TTC549 (cell line): Measurements from ENCODE around the gene MARK1.

Experiments
- FAIRE-seq: peaks from 2 replicates; lab custom pipeline; 2012; peaks lifted over from hg19 to GRCh38; lab: Jason Lieb, UNC

MARK1 gene

DNA sequence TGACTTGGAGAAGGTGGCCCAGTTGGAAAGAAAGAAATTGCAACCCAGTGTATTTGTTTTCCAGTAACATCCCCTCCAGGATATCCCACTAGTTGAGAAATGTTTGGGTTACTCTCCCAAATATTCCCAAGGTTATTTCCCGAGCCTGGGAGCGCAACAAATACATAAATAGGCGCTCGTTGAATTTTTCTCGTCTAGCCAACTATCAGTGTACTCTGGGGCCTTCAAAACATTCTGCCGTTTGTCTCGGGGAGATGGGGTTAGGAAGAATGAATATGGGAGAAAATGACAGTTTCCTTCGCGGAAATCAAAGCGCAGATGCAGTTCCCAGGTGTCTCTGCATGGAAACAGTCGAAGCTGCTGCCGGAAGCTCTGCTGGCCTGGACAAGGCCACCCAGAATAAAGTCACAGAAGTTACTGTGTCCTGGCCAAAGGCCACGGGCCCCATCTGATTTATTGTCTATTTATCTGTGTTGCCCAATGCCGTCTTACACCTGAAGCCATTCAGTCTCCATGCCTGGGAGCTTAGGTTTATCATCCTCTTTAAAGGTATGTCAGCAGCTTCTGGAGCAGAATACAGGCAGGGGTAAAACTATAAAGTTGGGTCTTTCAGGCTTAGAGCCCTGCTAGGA is 163.2 kb downstream of the MARK1 start:
- FAIRE-seq, result no peak

DNA sequence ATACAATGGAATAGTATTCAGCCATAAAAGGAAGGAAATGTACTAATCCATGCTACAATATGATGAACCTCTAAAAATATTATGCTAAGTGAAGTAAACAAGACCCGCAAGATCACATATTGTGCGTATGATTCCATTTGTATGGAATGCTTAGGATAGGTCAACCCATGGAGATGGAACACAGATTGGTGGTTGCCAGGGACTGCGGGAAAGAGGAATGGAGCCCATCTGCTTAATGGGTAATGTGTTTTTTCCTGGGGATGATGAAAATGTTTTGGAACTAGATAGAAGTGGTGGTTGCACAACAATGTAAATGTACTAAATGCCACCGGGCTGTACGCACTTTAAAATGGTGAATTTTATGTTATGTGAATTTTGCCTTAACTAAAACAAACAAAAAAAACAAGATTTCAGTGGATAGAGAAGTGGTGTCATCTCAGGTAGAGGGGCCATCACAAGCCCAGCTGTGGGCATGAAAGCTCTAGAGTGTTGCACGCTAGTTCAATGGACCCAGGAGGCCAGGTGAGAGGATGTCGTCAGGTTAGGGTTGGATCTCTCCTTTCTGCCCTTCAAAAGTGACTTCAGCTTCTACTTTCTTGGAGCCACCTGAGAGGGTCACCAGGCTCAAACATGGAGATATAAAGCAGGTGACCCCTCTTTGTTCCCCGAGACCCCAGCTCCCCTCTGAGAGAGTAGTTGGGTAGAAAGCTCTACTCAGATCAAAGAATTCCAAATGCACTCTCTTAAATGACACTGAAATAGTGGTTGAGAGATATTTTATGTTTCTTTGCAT is 164.7 kb downstream of the MARK1 start:
- no peak for FAIRE-seq

DNA sequence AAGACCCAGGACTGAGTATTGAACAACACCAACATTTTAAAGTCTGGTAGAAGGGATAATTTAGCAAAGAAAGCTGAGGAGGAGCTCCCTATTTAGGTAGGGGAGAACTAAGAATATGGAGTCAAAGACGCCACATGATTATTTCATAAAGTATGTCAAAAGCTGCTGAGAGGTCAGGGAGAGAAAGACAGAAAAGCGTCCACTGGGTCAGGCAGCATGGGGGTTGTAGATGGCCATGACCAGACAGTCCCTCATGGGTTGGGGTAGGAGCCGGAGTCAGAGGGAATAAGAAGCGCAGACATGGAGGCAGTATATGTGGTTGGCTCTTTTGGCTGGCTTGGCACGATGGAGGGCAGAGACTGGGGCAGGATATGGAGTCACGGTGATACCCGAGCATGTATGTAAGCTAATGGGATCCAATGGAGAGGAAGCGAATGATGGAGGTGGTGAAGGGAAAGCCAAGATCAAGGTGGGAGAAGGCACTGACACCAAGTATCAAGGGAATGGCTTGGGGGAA is 167.0 kb downstream of the MARK1 start:
- FAIRE-seq, result no peak

DNA sequence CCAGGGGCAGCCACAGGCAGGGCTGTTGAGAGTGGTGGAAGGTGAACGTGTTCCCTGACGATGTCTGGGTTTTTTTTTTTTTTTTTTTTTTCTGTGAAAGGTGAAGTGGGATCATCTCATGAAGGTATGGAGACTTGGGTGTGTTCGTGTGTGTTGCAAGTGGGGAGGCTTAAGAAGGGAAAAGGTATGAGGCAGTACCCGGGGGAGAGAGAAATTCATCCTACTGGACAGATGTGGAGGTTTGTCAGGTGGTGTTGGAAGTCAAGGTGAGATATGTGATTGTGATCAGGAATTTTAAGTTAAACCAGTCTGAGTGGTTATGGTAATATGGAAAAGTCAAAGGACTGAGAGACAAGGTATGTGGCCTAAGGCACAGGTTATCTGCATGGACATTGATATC is 167.5 kb downstream of the MARK1 start:
- no peak for FAIRE-seq

DNA sequence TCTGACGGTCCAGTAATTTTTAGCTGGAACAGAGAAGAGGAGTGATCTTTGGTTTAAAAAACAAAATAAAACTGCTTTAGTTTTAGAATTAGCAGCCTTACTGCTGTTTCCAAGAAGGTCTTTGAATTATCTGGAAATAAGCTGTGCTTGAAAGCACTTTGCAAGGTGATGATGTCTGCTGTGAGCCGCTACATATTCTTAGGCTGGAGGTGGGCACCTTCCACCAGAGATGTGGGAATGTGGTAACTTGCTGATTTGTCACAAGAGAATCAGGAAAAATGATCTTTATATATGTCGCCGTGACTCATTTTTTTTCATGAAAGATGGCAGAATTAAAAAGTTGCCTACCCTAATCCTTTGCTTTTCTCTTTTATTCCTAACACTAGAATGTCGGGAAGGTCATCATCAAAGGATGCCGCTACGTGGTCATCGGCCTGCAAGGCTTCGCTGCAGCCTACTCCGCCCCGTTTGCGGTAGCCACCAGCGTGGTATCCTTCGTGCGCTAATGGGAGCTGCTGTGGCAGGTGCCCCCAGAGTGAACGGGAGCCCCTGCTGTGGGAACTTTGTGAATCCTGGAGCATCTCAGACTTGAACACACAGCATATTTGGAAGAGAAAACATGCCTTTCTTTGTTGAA is 168.4 kb downstream of the MARK1 start:
- no peak for FAIRE-seq

DNA sequence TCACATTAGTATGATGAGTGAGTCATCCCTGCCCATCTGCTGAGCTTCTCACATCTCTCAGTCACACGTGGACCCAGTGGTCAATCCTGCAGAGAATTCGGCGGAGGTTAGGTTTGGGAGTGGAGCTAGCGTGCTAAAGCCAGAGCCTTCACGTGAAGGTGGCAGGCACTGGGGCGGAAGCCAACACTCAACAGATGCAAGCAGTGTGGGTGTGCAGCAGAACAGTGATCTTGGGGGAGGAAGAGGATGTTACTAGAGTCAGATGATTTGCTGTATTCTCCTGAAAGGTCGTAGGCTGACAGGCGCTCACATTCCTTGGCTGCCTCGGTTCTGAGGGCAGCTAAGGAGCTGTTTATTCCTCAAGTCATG is 168.9 kb downstream of the MARK1 start:
- no peak for FAIRE-seq

DNA sequence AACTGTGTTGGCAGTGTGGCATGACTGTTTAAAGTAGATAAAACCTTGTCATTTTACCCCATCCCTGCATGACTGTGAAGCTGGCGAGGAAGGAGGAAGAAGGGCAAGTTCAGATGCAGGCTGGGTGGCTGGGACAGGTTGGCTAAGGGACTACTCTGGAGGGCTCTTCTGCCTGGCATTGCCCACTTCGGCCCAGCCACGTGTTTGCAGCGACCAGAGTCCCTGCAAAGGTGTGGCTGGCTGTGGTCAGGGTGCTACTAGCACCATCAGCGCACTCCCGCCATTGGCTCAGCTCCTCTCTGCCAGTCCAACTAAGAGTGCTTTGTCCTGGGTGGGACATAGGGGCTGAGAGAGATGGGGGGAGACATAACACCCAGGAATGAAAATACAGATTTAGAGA is 169.4 kb downstream of the MARK1 start:
- no peak for FAIRE-seq

DNA sequence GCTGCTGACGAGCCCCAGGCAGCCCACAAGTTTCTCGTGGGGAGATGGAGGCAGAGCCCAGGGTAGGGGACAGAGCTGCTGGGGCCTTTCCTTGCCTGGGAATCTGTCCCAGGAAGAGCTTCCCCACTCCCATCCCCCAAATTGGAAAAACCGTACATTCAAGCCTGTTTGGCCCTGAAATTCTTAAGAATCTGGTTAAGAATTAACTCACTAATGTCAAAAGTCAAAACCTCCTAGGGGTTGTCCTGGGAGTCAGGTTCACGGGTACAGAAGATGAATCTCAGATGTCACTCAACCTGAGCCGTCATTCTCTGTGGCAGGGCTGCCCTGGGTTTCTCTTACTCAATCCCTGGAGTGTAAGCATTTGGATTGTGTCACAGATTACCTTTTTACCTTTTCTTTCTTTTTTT is 170.7 kb downstream of the MARK1 start:
- no peak for FAIRE-seq

DNA sequence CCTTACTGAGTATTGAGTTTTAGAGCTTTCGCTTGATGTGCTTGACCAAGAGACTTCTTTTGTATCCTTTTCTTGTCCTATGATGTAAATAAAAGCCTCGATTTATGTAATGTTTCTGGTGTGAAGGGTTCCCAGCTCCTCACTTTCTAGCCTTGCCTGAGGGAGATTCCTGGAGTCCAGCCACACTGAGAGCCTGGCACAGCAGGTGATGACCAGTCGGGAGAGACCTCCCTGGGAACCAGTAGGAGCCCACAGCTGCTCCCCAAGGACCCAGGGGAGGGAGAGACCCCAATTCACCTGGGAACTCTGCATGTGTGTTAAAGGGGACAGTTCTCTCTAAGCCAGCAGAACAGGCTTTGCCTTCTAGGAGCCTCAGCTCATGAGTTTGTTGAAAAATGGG is 171.1 kb downstream of the MARK1 start:
- FAIRE-seq, result no peak

DNA sequence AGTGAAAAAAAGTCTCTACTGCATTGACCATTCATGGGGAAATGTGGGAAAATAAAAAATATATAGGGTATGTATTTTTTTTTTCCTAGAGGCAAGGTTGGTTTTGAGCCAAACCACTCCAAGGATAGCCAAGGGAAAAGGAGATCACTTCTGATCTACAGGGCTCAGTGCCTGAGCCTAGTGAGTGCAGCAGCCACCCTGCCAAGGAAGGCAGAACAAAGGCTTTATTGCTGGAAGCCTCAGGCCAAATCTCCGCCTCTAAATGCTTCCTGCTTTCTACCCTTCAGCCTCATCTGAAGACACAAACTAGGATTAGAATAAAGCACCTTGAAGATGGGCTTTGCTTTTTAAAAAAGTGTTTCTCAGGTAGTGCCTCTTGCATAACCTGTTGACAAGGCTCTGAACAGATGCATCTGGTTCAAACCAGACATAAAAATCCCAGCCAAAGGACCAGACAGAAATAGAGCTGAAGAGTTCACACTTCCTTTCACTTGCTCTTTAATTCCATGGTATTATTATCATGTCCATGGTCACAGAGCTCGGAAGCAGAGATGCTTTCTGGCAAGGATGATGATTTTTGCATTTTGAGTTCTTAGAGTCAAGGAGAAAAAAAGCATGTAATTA is 172.7 kb downstream of the MARK1 start:
- no peak for FAIRE-seq

DNA sequence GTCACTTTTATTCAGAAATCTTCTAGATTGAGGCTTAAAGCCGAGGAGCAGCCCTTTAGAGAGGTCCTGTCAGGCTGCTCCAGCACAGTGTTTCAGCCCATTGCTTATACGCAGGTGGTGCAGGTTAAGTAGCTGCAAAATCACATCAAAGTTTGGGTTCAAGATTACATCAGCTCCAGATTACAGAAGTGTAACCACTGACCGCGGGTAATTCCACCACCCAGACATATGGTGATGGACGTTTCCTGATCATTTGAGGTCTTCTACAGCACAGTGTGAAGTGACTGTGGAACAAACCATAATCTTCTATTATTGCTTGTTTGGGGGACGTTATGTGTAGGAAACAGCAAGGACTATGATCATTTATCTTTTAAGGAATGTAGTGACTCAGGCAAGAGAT is 174.0 kb downstream of the MARK1 start:
- FAIRE-seq, result no peak

DNA sequence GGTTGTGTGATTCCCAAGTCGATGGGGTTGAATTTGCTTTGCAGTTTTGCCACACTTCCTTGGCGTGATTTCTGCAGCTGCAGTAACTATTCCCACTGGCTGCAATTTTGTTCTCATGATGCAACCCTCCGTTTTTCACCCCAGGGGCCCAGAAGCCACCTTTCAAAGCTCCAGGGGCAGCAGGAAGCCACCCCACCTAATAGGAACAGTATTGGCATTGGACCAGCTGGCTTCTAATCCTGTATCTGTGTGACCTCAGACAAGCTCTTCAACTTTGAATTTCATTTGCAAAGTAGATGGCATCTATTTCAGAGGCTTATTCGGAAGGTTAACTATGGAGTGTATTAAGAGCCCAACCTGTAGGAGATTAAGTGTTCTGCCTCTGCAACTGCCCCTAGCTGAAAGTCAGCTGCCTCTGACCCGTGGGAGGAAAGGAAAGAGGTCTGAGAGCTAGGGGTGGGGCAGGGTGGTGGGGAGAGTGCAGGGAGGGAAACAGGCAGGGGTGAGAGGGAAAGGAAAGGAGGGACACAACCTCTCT is 174.9 kb downstream of the MARK1 start:
- FAIRE-seq, result no peak

DNA sequence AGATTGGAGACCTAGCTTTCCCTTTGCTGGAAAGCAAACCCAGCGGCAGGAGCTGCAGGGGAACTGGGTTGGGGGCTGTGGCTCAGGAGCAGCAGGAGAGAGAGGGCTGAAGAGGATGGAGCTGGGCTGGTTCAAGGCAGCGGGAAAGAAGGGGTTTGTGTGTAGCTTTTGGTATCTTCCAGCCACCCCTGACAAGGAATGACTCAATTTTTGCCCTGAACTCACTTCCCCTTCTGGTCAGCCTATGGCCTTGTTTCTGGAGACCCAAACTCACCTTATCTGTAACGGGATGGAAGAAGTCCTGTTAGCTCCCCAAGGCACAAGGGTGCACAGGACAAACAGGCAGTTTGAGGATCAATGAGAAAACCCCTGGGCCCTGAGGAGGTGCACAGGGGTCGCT is 175.4 kb downstream of the MARK1 start:
- no peak for FAIRE-seq

DNA sequence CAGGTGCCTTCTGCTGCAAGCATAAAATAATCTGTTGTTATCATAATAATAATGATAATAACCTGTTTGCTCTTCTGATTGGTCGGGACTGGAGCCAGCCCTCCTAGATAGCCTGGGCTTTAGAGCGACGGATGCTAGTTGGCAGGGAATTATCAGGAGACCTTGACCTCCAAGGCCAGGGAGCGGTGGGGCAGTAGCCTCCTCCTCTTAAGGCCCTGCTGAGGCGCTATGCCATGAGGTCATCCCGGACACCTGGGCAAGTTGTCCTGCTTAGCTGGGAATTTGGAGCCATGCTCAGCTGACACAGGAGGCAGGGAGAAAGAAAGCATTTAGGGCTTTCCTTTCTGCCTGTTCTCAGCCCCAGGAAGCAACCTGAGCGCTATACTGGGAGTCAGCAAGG is 177.8 kb downstream of the MARK1 start:
- no peak for FAIRE-seq

DNA sequence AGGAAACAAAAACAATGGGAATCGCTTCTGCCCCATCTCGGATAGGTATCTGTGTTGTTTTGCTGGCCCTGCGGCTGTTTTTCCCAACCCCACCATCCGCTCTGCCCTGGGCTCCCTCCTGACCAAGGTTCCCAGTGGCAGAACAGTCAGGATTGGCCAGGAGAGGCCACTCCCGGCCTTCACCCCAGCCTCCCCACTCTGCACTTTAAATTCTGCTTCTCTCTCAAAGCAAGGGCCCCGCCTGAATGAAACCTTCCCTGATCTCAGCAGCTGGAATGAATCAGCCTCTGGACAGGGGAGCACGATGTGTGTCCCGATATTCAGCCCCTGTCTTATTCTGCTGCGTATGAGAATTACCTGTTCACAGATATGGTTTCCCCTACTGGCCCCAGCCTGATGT is 178.5 kb downstream of the MARK1 start:
- FAIRE-seq, result no peak

DNA sequence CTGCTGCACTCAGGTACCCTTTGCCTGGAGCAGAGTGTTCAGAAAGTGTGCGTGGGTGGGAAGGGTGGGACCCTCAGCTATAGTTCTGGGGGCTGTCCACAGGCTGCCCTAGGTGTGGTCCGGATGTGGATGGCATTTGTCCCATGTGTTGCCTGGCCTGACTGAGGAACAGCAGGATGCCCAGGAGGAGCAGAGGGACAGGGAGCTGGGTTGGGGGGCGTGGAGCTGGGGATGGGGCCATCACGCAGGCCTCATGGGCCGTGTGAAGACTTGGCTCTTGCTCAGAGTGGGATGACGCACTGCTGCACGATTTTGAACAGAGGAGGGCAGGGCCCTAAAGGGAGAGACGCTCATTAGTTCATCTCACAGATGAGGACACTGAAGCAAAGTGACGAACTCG is 179.2 kb downstream of the MARK1 start:
- no peak for FAIRE-seq

DNA sequence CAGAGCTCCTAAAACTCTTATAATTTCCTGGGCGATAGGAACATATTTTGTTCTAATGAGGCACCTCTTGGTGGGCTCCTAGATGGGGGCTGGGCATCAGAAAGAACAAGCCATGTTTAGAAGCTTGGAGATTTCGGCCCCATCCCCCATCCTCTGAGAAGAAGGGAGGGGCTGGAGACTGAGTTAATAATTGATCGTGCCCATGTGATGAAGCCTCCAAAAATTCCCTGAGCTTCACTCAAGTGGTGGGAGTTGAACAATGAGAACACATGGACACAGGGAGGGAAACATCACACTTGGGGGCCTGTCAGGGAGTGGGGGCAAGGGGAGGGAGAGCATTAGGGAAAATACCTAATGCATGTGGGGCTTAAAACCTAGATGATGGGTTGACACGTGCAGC is 180.3 kb downstream of the MARK1 start:
- no peak for FAIRE-seq

DNA sequence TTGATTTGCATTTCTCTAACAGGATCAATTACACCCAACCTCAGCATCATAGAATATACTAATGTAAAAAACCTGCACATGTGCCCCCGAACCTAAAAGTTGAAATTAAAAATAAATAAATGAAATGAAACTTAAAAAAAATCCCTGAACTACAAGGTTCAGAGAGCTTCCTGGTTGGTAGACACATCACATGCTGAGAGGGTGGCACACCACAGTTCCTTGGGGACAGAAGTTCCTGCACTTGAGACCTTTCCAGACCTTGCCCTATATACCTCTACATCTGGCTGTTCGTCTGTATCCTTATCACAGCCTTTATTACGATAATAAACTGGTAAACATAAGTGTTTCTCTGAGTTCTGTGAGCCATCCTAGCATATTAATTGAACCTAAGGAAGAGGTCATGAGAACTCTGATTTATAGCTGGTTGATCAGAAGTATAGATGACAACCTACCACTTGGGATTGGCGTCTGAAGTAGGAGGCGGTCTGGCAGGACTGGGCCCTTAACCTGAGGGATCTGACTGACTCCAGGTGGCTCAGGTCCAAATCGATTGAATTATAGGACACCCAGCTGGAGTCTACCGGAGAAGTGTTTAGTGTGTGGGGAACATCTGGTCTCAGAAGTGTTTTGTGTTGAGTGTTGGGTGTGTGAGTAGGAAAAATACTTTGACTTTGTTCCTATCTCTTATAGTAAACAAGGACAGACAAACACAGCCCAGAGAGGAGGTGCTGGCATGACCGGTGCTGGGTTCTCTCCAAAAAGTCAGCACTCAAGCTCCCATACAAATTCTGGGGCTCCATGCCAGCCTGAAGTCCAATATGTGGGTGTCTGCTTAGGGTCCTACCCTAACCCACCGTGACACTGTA is 181.2 kb downstream of the MARK1 start:
- no peak for FAIRE-seq

DNA sequence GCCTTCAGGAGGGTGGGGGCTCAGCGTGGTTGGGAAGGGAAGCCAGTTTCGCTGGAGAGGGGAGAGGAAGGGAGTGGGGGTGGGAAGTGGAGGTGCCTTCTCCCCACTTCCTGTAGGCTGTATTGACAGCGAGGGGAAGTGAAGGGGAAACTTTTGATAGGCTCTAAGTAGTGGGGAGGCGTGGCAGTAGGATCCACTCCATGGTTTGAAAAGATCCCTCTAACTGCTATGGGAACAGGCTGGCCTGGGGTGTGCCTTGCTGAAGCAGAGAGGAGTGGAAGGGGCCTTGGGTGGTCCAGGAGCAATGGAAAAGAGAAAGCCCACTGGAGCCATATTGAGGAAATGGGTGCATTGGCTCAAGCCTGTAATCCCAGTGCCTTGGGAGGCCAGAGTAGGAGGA is 182.4 kb downstream of the MARK1 start:
- no peak for FAIRE-seq

DNA sequence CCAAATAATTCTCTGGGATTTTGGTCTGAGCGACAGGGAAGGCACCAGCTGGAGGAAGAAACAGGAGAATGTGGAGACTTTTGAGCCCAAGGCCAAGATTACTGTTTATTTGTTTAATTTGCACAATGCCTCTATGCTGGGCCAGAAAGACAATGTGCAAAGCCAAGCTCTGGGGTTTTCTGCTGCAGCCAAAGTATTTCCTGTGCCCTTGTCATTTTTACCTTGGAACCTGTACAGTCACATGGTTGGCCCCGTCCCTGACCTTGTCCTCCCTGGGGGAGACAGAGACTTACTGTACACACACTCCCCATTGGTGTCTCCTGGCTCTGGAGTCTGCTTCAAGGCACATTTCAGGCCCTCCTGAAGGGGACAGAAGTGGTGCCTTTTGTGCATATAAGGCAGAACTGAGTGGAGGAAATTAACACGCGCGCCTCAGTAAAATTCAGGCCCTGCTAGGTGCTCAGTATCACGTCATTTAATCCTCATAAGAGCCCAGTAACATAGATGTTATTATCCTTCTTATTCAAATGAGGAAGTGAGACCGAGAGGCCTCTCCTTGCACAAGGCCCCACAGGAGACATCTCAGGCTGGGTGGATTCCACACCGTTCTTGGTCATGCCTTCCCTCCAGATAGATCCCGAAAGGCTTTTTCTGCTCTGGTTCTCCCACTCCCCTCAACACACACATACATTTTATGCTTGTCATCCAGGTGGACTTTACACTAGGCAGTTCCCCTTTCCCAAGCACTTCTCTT is 183.3 kb downstream of the MARK1 start:
- FAIRE-seq, result no peak
